ENCODE results near the gene RPS3. TPM values are rescaled to one million over a fixed set of nuclear protein-coding genes. Genes with fewer than 3 reads are reported as not detected.
A peak's percentile ranks its signal among the peaks of the same experiment; 100 is the strongest.

Gene RPS3
- total and polyA plus RNA-seq, 12 donors: 776 to 2,024 (median 1,374) TPM

- Histone ChIP-seq H3K27ac (no peak overlapping the region), H3K36me3 (replicated peaks in 1 of 2) (no peaks in the 10 kb centered on the region), H3K9me3 (replicated peaks in 1 of 3) (no peaks in the 10 kb centered on the region), H3K4me1 (replicated peaks in 1 of 2) (peaks cover 0 to 10% of the 10 kb centered on the region in 2 donors), H3K4me3 (no peak overlapping the region), H3K27me3 (no peaks in the 10 kb centered on the region)
- WGBS, 4 donors: 78 to 87% (median 83%) methylated on average over 9 to 11 of the region's 11 CpGs
- DNase-seq: no peak
- TF ChIP-seq CTCF (IDR thresholded peaks at IDR 0.05): no peak
- TF ChIP-seq POLR2A (IDR thresholded peaks at IDR 0.05): no peak
- intact Hi-C loops (cut with DNase I): no loop called here
These were observed 50.5 kb downstream of the RPS3 start for GRCh38 chr11:75449776-75450175.

DNA sequence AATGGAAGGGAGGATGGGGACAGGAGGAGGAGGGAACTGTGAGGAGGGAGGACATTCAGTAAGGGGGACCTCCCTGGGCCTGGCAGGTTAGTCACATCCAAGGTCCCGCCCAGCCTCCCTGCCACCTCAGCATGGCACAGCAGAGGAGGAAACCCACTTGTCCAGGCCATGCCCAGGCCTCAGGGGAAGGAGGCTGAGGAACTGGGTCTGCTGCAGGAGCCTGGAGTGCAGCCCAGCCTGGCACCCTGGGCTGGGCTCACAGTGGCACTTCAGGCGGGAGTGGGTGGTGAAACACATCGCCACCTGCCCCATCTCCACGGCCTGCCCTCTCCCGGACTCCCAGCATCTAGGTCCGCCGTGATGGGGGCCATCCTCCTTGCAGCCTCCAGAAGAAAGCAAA lies 50.9 kb downstream of the RPS3 start:
- H3K27me3 ChIP-seq: no peaks in the 10 kb centered on the region
- DNase-seq: no peak
- intact Hi-C loops (cut with DNase I): no loop called here
- 82 to 87% (median 86%) methylated on average over 3 to 7 of the region's 7 CpGs for WGBS, 4 donors
- TF ChIP-seq CTCF (IDR thresholded peaks at IDR 0.05) (no peak), POLR2A (IDR thresholded peaks at IDR 0.05) (no peak)
- H3K4me3 ChIP-seq: no peak overlapping the region
- H3K27ac ChIP-seq: no peak overlapping the region
- peaks cover 0 to 10% of the 10 kb centered on the region in 2 donors for H3K4me1 ChIP-seq (replicated peaks in 1 of 2)
- H3K9me3 ChIP-seq (replicated peaks in 1 of 3): no peaks in the 10 kb centered on the region
- no peaks in the 10 kb centered on the region for H3K36me3 ChIP-seq (replicated peaks in 1 of 2)

- 61 to 85% (median 65%) methylated on average over 33 to 46 of the region's 46 CpGs for WGBS, 4 donors
- no peak for DNase-seq
- Histone ChIP-seq H3K36me3 (replicated peaks in 1 of 2) (no peaks in the 10 kb centered on the region), H3K27me3 (no peaks in the 10 kb centered on the region), H3K27ac (no peak overlapping the region), H3K4me1 (replicated peaks in 1 of 2) (peaks cover 0 to 14% of the 10 kb centered on the region in 2 donors), H3K4me3 (no peak overlapping the region), H3K9me3 (replicated peaks in 1 of 3) (no peaks in the 10 kb centered on the region)
- TF ChIP-seq CTCF (IDR thresholded peaks at IDR 0.05): peak in 4 of 6 experiments; percentile 11 to 39 (median 20)
- TF ChIP-seq POLR2A (IDR thresholded peaks at IDR 0.05): no peak
- intact Hi-C loops (cut with DNase I): no loop called here
These were observed 51.8 kb downstream of the RPS3 start for GRCh38 chr11:75450826-75451821.

- TF ChIP-seq POLR2A (IDR thresholded peaks at IDR 0.05) (no peak), CTCF (IDR thresholded peaks at IDR 0.05) (no peak)
- DNase-seq: peak in 1 of 7 donors; percentile 43
- 56 to 71% (median 66%) methylated on average over 9 of the region's 9 CpGs for WGBS, 4 donors
- Histone ChIP-seq H3K4me1 (replicated peaks in 1 of 2) (peaks cover 0 to 14% of the 10 kb centered on the region in 2 donors), H3K9me3 (replicated peaks in 1 of 3) (no peaks in the 10 kb centered on the region), H3K36me3 (replicated peaks in 1 of 2) (no peaks in the 10 kb centered on the region), H3K27ac (no peak overlapping the region), H3K4me3 (no peak overlapping the region), H3K27me3 (no peaks in the 10 kb centered on the region)
- intact Hi-C loops (cut with DNase I): no loop called here
These were observed 54.8 kb downstream of the RPS3 start for GRCh38 chr11:75453916-75454655.
